HG03103 (cell line): Measurements from ENCODE around the gene NFE2L3.
"Not testable (repeated sequence)": the region's sequence is repeated elsewhere in the genome, so short reads cannot be mapped to it uniquely, and the experiment has no call there.

ENCODE experiments used
- ATAC-seq: cut with Tn5 transposase; IDR thresholded peaks from one replicate; pipeline ENCODE4 v1.9.1; 2021; ENCODE audit warnings: low read depth; ENCODE audit not compliant: unreplicated experiment

NFE2L3 gene

DNA sequence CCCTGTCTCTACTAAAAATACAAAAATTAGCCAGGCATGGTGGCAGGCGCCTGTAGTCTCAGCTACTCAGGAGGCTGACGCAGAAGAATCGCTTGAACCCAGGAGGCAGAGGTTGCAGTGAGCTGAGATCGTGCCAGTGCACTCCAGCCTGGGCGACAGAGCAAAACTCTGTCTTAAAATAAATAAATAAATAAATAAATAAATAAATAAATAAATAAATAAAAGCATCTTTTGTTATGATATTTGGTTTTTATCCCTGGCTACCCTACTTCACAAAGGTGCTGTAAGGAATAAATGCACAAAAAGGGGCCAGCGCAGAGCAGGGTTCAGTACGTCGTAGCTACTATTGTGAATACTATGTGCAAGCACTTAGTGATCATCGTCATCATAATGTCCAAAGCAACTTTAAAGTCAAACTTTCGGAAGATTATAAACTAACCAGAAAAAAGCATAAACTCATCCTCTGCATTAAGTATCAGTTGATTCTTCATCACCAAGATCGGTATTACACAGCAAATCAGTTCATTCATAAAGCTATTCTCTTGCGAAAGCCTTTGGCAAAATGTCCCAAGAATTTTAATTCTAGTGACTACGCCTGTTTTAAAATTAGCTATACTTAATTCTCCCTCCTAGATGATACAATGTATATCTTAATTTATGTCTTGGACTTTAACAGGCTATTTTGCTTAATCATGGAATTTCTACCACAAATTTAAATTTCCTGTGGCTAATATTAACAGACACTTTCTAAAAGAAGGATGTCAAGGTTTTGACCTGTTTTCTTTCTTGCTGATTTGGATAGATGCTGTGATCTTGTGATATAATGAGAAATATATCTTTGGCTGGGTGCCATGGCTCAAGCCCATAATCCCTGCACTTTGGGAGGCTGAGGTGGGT lies 7.6 kb upstream of the NFE2L3 start:
- no peak for ATAC-seq

GRCh38 chr7:26145238-26145637 lies 6.8 kb upstream of the NFE2L3 start:
- ATAC-seq = no peak

- ATAC-seq = no peak
These were observed 5.0 kb upstream of the NFE2L3 start for GRCh38 chr7:26147030-26147429.

- not testable (repeated sequence) for ATAC-seq
These were observed 4.2 kb upstream of the NFE2L3 start for GRCh38 chr7:26147646-26148306.

DNA sequence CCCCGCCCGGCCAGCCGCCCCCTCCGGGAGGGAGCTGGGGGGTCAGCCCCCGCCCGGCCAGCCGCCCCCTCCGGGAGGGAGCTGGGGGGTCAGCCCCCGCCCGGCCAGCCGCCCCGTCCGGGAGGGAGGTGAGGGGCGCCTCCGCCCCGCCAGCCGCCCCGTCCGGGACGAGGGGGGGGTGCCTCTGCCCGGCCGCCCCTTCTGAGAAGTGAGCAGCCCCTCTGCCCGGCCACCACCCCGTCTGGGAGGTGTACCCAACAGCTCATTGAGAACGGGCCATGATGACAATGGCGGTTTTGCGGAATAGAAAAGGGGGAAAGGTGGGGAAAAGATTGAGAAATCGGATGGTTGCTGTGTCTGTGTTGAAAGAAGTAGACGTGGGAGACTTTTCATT lies 3.7 kb upstream of the NFE2L3 start:
- not testable (repeated sequence) for ATAC-seq

DNA sequence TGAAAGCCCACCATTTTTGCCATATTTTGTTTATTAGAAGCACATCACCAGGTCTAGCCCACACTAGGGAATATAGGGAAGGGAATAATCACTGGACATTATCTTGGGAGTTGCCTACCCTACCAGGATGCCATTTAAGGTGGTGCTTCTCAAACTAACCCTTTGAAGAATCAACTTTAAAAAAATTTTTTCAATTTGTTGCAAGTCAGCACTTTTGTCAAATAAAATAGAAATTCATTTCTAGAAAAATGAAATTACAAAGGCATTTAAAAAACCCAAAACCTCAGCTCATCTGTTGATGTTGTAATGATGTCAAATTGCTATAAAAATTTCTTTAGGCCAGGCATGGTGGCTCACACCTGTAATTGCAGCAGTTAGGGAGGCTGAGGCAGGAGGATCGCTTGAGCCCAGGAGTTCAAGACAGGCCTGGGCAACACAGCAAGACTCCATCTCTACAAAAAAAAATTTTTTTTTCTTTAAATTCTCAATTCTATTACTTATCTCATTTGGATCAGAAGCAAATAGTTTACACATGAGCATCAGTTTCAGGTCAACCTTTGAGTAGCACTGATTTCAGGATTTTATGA lies 2.5 kb upstream of the NFE2L3 start:
- no peak for ATAC-seq

DNA sequence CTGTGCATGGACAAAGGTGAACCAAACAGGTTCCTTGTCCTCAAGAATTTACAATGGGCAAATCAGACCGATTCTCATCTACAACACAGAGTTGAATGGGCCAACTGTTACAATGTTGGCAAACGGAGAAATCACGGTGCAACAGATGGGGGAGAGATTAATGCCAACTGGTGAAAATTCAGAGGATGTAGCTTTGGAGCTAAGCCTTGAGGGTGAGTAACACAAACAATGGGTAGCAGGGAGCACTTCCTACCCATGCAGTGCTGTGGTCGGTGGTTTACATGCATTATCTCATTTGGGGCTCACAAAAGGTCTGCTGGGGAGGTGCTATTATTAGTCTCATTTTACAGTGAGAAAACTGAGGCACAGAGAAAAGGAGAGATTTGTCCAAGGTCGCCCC lies 902 bp upstream of the NFE2L3 start:
- no peak for ATAC-seq

- no peak for ATAC-seq
These were observed 397 bp upstream of the NFE2L3 start for GRCh38 chr7:26151650-26151952.

GRCh38 chr7:26152782-26153240 lies 813 bp downstream of the NFE2L3 start:
- ATAC-seq = peak; percentile 8

DNA sequence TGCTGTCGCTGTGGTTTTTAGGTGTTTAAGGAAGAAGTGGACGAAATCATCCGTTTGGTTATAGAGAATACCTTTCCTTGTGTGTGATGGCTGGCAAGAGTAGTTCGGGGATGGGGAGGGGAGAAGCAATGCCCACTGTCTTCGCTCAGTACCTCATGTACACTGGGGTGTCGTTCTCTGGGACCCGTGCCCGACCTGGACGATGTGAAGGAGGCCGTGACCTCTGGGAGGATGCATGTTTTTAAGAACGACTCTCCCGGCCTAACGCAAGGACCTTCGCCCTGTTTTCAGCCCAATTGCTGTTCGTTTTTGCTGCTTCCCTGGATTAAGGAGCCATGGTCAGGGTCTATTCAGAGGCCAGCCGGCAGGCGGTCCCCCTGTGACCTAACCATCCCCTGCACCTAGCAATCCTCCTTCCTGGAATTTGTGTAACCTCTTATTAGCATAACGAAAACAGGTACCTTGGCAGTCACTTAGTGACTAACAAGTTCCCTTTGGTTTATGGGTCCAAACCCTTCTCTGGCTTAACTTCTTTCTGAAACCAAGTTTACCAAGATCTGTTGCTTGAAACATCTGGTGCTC lies 1.3 kb downstream of the NFE2L3 start:
- ATAC-seq = no peak

GRCh38 chr7:26153823-26154783 lies 2.1 kb downstream of the NFE2L3 start:
- no peak for ATAC-seq

DNA sequence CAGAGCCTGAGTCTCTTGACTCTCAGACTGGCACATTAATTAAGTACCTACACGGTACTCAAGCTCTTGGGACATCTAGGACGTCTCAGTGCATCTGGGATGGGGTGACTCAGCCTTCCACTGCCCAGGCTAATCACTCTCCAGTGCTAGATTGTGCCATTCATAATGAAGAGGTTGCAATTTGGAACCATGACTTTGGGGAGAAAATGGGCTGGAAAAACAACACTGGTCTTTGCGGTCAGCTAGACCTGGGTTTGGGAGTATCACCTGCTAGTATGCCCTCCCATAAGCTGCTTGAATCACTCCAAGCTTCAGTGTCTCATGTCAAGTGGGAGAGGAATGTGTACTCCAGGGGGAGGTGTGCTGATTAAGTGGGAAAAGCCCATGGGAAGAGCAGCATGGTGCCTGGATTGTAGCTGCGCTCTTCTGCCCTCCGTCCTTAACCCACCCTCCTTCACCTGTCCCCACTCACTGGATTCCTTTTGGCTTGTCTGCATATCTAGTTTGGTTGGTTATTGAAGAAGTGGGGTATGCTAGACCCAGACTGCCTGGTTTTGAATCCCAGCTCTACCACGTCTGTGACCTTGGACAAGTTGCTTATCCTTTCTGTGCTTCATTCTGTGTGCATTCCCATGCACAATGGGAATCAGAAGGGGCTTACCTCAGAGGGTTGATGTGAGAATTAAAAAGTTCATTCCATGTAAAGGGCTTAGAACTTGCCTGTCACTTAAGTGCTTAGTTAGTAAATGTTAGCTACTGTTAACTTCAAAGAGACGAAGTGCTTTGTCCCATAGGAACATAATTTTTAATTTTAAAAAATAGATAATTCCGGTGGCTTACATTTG lies 3.8 kb downstream of the NFE2L3 start:
- ATAC-seq = no peak

- no peak for ATAC-seq
These were observed 4.7 kb downstream of the NFE2L3 start for GRCh38 chr7:26156451-26157420.

GRCh38 chr7:26157520-26158105 lies 5.6 kb downstream of the NFE2L3 start:
- ATAC-seq = no peak

GRCh38 chr7:26159243-26159642 lies 7.2 kb downstream of the NFE2L3 start:
- ATAC-seq = no peak

DNA sequence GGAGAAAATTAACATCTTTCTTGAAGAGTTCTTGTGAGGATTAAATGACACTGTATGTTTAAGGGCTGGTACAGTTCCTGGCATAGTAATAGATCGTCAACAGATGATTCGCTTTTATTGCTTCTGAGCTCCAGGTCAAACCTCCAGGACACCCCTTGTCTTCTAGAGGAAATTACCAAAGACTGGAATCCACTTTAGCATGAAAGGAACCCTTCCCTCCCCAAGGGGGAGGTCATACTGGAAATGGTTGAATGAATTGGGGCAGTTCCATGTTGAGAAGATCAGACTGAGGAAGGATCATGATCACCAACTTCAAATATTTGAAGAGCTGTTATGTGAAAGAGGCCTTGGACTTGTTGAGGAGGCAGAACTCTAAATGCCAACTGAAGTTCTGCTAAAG lies 8.9 kb downstream of the NFE2L3 start:
- no peak for ATAC-seq

GRCh38 chr7:26162431-26162830 lies 10.4 kb downstream of the NFE2L3 start:
- no peak for ATAC-seq

- not testable (repeated sequence) for ATAC-seq
These were observed 11.8 kb downstream of the NFE2L3 start for GRCh38 chr7:26163804-26164203.
